Subcutaneous adipose tissue (tissue), 4 donors: ENCODE measurements around the gene TTC6. TPM values are rescaled to one million over a fixed set of nuclear protein-coding genes. Genes with fewer than 3 reads are reported as not detected.

Experiments used
- total RNA-seq, 4 donors: library from RNA; depleted of rRNA; stranded (reverse); fragments of >200 nt; gene quantifications; one replicate each; pipeline ENCODE4 v1.1.0, GENCODE V29; 2016
- TF ChIP-seq, protein P1 (sequence below): fragments of 450-650 bp; IDR thresholded peaks from one replicate; pipeline ENCODE4 v1.5.1; 2016; ENCODE audit warnings: low read depth, mild to moderate bottlenecking, control low read depth, antibody characterized with exemption, moderate library complexity

The TTC6 gene
- total RNA-seq, 4 donors from 2014 or later, result not detected

DNA sequence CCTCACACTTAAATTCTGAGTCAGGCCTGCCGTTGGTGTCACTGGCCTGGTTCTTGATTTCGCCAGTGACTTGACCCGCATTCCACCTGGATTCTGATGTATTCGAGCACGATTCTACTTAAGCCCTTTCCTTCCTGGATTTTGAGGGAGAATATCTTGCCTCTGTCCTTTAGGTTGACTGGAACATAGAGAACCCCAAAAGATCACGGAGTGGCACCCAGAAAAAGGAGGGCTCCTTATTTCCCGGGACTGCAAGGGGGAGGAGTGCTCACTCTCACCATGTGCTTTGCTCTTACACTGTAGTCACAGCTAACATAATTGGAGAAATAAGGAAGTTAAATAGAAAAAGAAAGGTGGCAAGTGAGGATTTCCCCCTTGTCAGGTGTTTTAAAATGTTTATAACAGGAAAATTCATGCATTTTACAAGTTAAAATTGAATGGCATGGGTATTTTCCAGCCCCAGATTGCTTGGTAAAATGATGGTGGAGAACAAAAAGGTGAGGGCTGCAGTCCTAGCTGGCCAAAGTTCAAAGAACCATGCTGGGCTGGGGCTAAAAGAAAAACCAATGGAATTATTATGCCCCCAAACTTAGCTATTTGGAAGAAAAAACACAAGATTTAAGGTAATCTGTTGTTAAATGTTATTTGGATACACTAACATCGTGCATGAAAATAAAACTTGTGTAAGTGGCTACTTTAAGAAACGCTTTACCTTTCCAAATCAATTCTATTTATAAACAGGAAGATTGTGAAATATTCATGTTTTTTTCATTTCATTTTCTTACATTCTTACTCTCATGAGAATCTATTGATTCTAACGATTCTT lies 9.2 kb upstream of the TTC6 start:
- TF ChIP-seq, protein P1, sequence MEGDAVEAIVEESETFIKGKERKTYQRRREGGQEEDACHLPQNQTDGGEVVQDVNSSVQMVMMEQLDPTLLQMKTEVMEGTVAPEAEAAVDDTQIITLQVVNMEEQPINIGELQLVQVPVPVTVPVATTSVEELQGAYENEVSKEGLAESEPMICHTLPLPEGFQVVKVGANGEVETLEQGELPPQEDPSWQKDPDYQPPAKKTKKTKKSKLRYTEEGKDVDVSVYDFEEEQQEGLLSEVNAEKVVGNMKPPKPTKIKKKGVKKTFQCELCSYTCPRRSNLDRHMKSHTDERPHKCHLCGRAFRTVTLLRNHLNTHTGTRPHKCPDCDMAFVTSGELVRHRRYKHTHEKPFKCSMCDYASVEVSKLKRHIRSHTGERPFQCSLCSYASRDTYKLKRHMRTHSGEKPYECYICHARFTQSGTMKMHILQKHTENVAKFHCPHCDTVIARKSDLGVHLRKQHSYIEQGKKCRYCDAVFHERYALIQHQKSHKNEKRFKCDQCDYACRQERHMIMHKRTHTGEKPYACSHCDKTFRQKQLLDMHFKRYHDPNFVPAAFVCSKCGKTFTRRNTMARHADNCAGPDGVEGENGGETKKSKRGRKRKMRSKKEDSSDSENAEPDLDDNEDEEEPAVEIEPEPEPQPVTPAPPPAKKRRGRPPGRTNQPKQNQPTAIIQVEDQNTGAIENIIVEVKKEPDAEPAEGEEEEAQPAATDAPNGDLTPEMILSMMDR, result no peak

DNA sequence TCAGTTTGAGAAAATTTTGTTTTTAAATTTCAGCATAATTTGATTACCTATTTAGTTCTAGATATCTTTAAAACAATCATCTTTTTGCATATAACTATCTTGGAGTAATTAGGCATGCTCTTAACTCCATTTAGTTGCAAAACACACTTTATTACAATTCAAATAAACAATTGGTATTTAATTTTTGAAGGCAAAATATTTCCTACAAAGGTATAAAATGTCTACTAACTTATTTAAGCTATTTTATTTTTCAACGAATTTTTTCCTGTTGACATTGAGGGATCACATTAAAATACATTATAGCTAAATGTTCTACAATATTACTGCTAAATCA lies 8.7 kb upstream of the TTC6 start:
- TF ChIP-seq, protein P1, result no peak

DNA sequence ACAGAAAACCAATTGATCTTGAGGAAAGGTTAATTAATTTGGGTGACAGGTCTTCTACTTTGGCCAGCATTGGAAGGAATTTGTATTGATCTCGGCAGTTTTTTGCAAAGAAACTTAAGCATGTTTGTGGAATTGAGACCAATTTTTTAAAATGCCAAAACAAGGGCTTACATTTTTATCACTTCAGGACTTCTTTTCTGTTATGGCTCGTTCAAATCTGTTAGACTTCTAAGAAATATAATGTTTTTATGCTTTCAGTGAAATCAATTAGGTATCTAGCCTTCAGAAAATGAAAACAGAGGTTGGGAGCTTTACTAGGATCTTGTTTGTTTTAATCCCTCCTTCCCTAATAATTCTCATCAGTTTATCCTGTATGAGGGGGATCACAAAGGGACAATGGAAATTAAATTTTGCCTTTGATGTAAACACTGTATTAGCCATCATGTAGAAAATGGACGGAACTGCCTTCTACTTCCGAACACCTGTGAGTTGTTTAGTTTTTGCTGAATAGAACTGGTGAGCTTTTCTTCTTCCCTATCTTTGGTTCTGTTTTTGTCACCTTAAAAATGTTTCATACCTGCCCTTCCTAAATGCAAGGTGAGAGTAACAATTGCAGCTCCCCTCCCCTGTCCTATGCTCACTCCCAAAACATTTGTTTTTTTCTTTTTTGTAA lies 8.2 kb upstream of the TTC6 start:
- TF ChIP-seq, protein P1, result no peak

DNA sequence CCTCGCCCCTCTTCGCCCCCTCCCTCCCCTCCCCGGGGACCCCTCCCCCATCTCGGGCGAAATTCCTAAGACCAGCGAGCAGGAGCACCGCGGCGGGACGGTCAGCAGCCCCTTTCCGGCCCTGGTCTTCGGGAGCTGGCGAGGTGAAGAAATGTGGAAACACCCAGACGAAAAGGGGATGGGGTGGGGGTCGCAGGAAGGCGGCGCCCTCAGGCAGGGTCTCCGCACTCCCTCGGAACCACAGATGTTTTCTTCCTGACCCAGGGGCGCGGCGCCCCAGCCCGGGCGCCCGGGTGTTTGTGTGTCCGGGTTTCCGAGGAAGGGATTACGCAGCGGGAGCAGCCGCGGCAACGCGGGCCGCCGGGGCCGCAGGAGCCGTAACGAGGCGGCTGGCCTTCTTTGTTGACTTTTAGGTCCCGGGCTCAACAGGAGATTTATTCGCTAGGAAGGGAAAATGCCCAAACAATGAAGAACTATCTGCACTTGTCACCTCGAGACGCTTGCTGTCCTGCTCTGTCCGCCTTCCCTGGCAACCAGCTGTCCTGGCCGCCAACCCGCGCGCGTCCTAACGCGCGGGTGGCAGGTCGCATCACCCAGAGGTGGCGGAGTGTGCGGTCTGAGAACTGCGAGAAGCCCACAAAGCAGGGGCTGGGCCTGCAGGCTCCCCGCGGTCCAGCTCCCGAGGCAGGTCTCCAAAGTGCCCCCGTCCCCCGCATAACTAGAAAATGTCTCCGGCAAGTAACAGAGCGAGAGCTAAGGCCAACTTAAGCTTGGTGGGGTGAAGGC lies 7.4 kb upstream of the TTC6 start:
- TF ChIP-seq, protein P1, result no peak

DNA sequence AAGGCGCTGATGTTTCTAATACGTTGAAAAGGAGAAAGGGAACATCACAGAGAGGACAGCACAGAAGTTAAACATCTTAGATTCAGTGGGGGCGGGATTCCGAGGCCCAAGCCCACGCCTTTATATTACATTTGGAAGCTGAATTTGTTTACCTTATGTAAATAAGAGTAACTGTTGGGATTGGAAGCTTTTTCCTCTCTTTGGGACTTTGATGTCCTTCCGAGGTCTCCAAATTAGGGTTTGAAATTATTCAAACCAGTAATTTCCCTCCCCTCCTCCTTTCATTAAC lies 6.8 kb upstream of the TTC6 start:
- TF ChIP-seq, protein P1, result no peak

DNA sequence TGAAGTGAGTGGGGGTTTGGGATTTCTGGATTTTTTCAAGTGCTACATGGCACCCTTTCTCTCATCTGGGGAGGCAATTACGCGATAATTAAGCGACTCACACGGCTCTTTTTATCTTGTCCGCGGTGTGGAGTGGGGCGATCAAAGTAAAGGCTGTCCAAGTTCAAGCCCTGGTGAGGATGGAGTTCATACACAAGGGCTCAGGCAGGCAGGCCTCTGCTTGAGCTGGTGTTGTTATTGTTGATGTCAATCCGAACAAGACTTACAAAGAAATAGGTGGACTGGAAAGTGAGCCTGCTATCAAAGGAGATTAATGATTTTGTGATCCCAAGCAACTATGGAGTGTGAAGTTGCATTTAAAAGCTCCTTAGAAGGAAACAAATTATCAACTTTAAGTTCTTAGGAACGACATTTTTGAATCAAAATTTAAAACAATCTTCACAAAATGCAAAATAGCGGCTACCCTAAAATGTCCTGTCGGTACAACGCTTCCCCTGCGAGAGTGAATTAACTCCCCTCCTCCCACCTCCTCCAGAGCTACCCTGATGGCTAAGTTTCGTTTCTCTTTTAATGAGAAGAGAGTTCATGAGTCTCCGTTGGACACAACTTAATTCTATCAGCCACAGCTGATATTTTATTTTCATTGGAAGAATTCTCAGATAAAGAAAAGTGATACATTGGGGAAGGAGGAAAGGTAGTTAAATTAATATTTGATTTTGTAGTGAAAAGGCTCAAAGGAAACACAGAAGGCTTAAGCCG lies 6.3 kb upstream of the TTC6 start:
- TF ChIP-seq, protein P1, result no peak
